Measurements from ENCODE around the gene CBX5. TPM values are rescaled to one million over a fixed set of nuclear protein-coding genes. Genes with fewer than 3 reads are reported as not detected.
A peak's percentile ranks its signal among the peaks of the same experiment; 100 is the strongest.

CBX5 gene
- total and polyA plus RNA-seq, 9 of the 15 experiments (the other 6 are each of a cell fraction or from before 2014, with no cell fraction given) = 32.6 to 102 (median 59.2) TPM

DNA sequence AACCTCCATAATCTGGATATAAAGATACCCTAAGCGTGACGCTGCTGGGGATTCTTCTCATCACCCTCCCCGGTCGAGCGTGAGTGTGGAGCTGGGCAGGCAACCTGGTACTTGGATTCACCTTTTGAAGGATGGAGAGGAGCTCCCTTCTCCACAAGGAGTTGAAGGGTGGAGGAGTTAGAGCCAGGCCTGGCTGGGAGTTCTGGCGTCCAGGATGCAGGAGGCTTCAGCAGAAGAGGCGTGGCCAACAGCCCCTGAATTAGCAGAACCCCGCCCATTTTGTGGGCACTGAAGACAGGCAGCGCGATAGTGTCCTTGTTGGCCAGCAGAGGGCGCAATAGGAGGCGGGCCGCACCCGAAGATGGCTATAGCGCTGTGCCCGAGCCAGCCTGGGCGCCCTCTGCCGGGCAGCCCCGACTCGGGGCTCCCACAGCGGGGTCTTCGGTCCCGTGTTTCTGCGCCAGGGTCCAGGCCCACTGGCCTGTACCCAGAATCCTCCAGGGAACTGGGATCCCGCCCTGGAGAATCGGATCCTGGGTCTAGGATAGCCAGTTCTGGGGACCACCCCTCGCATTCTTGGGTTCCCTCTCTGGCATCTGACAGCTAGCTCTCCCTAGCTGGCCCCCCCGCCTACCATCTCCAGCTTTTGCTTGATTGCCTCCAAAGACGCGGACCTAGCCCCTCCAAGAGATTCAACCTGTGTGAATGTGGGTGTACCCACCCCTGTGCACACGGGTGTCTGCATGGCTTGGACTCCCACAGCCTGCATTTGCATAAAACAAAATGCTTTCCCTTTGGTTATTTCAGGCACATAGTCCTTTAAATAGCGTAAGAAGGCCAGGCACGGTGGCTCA lies 65.1 kb downstream of the CBX5 start:
- peak overlapping the region; percentile 70 to 90 for H3K9ac ChIP-seq (ENCODE audit: insufficient read depth in 1 of 2, low read depth in 2 of 2, low read length in 2 of 2)
- peaks cover 25 to 48% of the 10 kb centered on the region in 2 experiments for H3K4me1 ChIP-seq (replicated peaks in 1 of 2; ENCODE audit: control insufficient read depth in 2 of 2, insufficient read depth in 2 of 2, low read length in 2 of 2)
- H3K4me3 ChIP-seq = peak overlapping the region; percentile 44
- no peaks in the 10 kb centered on the region; the same call in 1 of the 2 replicates for H3K9me3 ChIP-seq (replicated peaks; ENCODE audit: control insufficient read depth, insufficient read depth, low read depth, low read length)
- peaks cover 5% of the 10 kb centered on the region for H4K20me1 ChIP-seq (replicated peaks; ENCODE audit: control insufficient read depth, insufficient read depth, low read length)
- intact Hi-C loops (cut with micrococcal nuclease) = no loop called here
- peak overlapping the region; percentile 50; the same call in 2 of the 3 replicates for H3K27ac ChIP-seq (ENCODE audit: extremely low read depth, low read depth, low read length)
- H3K4me2 ChIP-seq (ENCODE audit: insufficient read depth, low read length) = peak overlapping the region; percentile 78
- H3K27me3 ChIP-seq (ENCODE audit: control insufficient read depth in 2 of 2, insufficient read depth in 2 of 2, low read length in 2 of 2) = no peaks in the 10 kb centered on the region
- in situ Hi-C loops (cut with MboI) = loop anchor here (25.0 kb wide), 1 partner anchor 452 kb away; the partner anchor contains the start of gene CISTR
- H2AFZ ChIP-seq (ENCODE audit: low read depth, low read length) = peak overlapping the region; percentile 98
- DNase-seq (ENCODE audit: extremely low read depth in 1 of 4, low spot score in 3 of 4) = peak; percentile 88 to 95 (median 94)
- POLR2A ChIA-PET = interaction anchor here (0.7 to 1.7 kb wide), 2 partner anchors 215 to 217 kb away, joined by 3 to 5 read pairs; partner anchors contain the start of gene HOXC9
- ATAC-seq = peak; percentile 91
- peak; percentile 26 for FAIRE-seq
- H3K79me2 ChIP-seq (ENCODE audit: control insufficient read depth, insufficient read depth, low read length) = no peaks in the 10 kb centered on the region
- H3K36me3 ChIP-seq (ENCODE audit: control insufficient read depth, insufficient read depth, low read length) = no peaks in the 10 kb centered on the region
- TSS peak; percentile 98 for BruUV-seq (replicated peaks)
- no peaks in the 10 kb centered on the region for H3K9me1 ChIP-seq (ENCODE audit: control insufficient read depth, insufficient read depth, low read length)
- 9% methylated on average over 33 of the region's 33 CpGs for WGBS (ENCODE audit: insufficient coverage, low coverage, missing lambda C conversion rate)
- CTCF ChIA-PET (ENCODE audit: low intra/inter-chr PET ratio) = interaction anchor here (0.7 to 4.4 kb wide), 9 partner anchors 25 to 230 kb away, joined by 3 to 28 read pairs (median 6); partner anchors contain the start of genes HOXC10 and SMUG1
- no peak for TF ChIP-seq ASH1L (IDR thresholded peaks at IDR 0.05; ENCODE audit: borderline replicate concordance, low read depth, partially characterized antibody)
- TF ChIP-seq, protein P1, sequence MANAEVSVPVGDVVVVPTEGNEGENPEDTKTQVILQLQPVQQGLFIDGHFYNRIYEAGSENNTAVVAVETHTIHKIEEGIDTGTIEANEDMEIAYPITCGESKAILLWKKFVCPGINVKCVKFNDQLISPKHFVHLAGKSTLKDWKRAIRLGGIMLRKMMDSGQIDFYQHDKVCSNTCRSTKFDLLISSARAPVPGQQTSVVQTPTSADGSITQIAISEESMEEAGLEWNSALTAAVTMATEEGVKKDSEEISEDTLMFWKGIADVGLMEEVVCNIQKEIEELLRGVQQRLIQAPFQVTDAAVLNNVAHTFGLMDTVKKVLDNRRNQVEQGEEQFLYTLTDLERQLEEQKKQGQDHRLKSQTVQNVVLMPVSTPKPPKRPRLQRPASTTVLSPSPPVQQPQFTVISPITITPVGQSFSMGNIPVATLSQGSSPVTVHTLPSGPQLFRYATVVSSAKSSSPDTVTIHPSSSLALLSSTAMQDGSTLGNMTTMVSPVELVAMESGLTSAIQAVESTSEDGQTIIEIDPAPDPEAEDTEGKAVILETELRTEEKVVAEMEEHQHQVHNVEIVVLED (CRISPR knock-in tag; IDR thresholded peaks at IDR 0.05) = no peak
- TF ChIP-seq SRSF3 (IDR thresholded peaks at IDR 0.05; ENCODE audit: insufficient read depth, low read length) = no peak
- TF ChIP-seq, protein P2, sequence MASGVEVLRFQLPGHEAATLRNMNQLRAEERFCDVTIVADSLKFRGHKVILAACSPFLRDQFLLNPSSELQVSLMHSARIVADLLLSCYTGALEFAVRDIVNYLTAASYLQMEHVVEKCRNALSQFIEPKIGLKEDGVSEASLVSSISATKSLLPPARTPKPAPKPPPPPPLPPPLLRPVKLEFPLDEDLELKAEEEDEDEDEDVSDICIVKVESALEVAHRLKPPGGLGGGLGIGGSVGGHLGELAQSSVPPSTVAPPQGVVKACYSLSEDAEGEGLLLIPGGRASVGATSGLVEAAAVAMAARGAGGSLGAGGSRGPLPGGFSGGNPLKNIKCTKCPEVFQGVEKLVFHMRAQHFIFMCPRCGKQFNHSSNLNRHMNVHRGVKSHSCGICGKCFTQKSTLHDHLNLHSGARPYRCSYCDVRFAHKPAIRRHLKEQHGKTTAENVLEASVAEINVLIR (CRISPR knock-in tag; IDR thresholded peaks at IDR 0.05) = no peak
- TF ChIP-seq ZNF121 (CRISPR knock-in tag; conservative IDR thresholded peaks at IDR 0.05) = no peak
- no peak for TF ChIP-seq MCM5 (IDR thresholded peaks at IDR 0.05; ENCODE audit: low read depth)
- TF ChIP-seq, protein P3, sequence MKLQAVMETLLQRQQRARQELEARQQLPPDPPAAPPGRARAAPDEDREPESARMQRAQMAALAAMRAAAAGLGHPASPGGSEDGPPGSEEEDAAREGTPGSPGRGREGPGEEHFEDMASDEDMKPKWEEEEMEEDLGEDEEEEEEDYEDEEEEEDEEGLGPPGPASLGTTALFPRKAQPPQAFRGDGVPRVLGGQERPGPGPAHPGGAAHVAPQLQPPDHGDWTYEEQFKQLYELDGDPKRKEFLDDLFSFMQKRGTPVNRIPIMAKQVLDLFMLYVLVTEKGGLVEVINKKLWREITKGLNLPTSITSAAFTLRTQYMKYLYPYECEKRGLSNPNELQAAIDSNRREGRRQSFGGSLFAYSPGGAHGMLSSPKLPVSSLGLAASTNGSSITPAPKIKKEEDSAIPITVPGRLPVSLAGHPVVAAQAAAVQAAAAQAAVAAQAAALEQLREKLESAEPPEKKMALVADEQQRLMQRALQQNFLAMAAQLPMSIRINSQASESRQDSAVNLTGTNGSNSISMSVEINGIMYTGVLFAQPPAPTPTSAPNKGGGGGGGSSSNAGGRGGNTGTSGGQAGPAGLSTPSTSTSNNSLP (IDR thresholded peaks at IDR 0.05; ENCODE audit: borderline replicate concordance, low read depth, low read length) = no peak
- no peak for TF ChIP-seq ZNF79 (CRISPR knock-in tag; IDR thresholded peaks at IDR 0.05; ENCODE audit: low read depth)
- peak; percentile 81 for TF ChIP-seq CREM (IDR thresholded peaks at IDR 0.05; ENCODE audit: low read depth)
- TF ChIP-seq, protein P4, sequence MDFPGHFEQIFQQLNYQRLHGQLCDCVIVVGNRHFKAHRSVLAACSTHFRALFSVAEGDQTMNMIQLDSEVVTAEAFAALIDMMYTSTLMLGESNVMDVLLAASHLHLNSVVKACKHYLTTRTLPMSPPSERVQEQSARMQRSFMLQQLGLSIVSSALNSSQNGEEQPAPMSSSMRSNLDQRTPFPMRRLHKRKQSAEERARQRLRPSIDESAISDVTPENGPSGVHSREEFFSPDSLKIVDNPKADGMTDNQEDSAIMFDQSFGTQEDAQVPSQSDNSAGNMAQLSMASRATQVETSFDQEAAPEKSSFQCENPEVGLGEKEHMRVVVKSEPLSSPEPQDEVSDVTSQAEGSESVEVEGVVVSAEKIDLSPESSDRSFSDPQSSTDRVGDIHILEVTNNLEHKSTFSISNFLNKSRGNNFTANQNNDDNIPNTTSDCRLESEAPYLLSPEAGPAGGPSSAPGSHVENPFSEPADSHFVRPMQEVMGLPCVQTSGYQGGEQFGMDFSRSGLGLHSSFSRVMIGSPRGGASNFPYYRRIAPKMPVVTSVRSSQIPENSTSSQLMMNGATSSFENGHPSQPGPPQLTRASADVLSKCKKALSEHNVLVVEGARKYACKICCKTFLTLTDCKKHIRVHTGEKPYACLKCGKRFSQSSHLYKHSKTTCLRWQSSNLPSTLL (IDR thresholded peaks at IDR 0.05) = no peak
- TF ChIP-seq ZNF830 (CRISPR knock-in tag; IDR thresholded peaks at IDR 0.05) = no peak
- TF ChIP-seq HSF4 (CRISPR knock-in tag; IDR thresholded peaks at IDR 0.05; ENCODE audit: borderline replicate concordance) = no peak
- TF ChIP-seq, protein P5, sequence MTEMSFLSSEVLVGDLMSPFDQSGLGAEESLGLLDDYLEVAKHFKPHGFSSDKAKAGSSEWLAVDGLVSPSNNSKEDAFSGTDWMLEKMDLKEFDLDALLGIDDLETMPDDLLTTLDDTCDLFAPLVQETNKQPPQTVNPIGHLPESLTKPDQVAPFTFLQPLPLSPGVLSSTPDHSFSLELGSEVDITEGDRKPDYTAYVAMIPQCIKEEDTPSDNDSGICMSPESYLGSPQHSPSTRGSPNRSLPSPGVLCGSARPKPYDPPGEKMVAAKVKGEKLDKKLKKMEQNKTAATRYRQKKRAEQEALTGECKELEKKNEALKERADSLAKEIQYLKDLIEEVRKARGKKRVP (CRISPR knock-in tag; IDR thresholded peaks at IDR 0.05) = no peak
